GM18498 (cell line): Measurements from ENCODE around the gene TCF4.

Source experiments
- ATAC-seq: cut with Tn5 transposase; IDR thresholded peaks from one replicate; pipeline ENCODE4 v1.9.1; 2021; ENCODE audit warnings: mild to moderate bottlenecking, moderate library complexity; ENCODE audit not compliant: unreplicated experiment

The TCF4 gene

GRCh38 chr18:55336438-55337100 lies 251.4 kb downstream of the TCF4 start:
- no peak for ATAC-seq

DNA sequence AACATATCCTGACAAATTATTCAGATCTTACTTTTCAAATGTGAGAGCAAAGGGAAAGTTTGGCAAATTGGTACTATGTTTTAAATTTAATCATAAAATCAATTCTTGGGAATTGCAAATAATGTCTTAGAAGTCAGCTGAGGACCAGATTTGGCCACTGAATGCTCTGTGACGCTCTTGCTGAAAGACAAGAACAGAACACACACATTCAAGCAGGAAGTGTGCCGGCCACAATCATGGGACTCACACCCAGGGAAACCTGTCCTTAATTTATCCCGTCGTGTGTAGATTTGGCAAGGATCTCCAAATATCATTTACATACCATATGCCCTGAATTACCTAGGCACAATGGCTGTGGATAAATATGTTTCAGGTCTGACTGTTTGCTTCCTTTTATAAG lies 253.1 kb downstream of the TCF4 start:
- no peak for ATAC-seq

GRCh38 chr18:55331301-55331700 lies 256.7 kb downstream of the TCF4 start:
- ATAC-seq, result no peak

DNA sequence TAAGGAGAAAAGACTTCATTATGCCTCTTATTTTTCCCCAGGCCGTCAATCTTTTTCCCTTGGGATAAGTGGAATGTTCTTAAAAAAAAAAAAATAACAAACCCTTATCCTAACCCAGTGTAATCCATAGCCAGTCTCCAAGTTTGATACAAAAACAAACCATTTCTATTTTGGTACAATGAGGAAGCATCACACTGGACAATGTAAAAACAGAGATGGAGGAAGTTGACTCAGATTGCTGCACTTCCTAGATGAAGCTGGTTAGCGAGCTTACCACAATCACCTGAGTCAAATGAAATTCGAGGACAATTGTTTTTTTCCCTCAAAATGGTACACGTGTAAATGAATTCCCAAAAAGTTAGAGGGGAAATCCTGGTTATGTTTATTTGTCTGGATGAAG lies 259.7 kb downstream of the TCF4 start:
- ATAC-seq, result no peak

DNA sequence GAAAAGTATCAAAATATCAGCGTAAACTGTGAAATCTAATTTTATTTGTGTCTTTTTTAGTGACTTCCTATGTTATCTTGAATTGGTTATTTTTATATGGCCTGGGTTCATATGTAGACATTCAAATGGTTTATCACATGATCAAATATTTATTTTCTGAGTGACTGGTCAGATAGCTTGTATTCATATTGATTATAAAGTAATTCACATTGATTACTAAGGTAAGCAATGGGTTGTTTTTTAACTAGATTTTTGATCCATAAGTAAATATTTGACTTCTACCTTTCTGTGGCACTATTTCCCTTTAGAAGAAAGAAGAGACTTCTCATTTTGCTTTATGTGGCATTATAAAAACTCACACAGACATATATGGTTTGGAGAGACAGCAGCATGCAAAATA lies 260.5 kb downstream of the TCF4 start:
- no peak for ATAC-seq

DNA sequence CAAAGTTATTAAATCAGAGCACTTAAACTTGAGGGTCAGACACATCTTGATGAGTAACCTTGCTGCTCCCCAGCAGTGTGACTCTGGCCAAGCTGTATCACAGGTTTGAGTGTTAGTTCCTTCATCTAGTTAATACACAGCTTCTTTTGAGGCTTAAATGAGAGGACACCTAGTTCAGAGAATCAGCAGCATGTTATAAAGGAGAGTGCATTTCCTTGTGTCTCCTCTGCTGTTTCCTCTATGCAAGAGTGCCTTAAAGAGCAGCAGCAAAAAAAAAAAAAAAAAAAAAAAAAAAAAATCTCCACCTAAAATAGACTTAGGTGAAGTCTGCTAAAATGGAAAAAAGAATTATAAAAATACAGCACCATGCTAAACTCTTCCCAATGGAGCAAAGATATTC lies 261.9 kb downstream of the TCF4 start:
- ATAC-seq, result no peak

GRCh38 chr18:55324166-55324565 lies 263.8 kb downstream of the TCF4 start:
- ATAC-seq, result no peak

GRCh38 chr18:55323051-55323994 lies 264.7 kb downstream of the TCF4 start:
- no peak for ATAC-seq

GRCh38 chr18:55322178-55322735 lies 265.7 kb downstream of the TCF4 start:
- peak; percentile 66 for ATAC-seq

GRCh38 chr18:55321265-55322177 lies 266.5 kb downstream of the TCF4 start:
- peak; percentile 73 for ATAC-seq

DNA sequence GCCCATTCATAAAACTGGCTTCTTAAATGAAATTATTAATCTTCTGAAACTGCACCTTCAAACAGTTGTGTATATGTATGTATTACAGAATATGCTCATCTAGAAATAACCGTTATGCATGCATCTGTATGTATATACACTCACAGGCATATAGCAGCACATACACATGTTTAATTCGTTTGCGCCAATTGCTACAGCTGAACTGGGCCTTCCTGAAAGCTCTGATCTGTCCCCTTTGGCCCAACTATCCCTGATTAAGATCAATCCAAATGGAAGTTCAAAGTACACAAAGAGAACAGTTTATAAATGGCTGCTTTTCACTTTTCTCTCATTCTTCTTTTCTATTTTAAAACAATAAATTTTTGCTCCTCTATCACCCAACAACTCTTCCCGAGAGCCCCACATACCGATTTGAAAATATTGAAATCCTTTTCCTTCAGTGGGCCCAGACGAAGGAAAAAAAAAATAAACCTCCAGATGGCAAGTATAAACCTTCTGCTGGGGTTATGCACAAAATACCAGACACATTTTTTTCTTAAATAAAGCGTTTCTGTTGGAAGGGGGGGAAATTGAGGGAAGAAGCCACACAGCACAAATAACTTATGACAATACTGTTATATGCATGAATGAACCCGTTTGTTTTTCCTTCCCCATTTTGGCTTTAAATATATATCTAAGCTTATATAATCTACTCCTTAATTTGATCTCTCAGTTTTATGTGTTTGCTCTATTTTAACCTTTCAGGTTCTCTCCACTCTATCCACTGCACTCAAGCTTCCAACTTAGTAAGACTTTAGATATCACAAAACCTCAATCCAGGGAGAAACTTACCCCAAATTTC lies 267.3 kb downstream of the TCF4 start:
- ATAC-seq, result no peak

GRCh38 chr18:55319459-55320193 lies 268.4 kb downstream of the TCF4 start:
- ATAC-seq, result no peak

DNA sequence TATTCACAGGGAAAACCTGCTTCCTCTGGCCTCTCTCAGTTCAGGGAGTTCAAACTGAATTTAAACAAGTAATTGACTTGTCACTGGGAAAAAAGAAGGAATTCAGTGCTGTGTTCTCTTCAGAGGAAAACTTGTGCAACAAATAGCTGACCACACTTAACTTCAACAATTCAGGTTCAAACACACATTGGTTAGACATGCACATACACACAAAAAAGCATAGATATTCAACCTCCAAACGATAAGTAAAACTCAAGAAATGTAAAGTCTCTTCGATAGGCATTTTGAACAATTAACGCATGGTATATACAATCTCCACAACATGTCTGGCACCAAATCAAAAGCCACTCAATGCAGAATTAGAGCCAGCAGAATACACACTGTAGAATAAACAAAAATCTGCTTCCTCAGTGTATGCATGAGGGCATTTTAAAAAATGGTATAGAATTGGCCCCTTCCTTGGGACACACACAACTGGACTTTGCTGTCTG lies 269.0 kb downstream of the TCF4 start:
- ATAC-seq, result no peak

- no peak for ATAC-seq
Measured at GRCh38 chr18:55317864-55318263, 270.1 kb downstream of the TCF4 start.

DNA sequence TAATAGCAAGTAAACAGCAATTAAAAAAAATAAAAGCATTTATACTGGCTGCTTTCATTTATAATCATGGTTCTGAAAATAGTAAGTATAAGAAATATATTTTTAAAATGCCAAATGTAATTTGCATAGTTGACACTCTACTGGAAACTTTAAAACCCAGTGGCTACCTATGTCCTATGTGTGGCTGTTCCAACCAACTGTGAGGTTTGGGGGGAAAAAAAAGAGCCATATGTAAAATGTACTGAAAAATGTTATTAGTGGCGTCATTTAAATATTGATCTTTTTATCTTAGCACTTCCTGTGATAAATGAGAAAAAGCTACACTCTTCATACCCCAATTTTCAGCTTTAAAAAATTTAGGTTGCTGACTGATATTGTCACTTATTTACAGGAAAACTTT lies 270.7 kb downstream of the TCF4 start:
- ATAC-seq, result no peak

DNA sequence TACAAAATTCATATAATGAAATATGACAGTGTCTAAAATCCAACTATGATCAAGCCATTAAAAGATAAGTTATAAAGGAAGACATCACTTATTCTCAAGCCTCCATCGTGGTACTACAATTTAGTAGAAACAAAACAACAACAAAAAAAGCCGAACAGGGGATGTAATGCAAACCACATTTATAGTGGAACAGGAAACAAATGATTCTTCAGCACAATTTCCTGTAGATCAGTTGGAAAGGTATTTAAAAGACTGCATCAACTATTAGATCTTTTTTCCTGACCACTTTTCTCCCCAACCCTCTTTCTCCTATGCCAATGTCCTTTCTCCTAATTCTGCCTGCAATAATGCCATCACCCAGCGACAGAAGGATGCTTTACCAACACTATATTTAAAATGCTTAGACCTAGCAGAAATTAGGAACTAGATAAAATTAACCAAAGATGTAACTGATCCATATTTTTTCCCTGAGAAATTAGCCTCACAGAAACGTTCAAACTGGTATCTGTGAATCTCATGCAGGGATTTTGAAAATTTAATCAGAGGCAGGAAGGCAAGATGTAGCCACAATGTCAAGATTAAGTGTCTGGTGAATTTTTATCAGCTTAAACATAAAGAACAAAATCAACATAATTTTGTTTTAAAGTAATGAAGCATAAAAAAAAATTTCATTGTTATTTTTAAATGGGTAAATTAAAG lies 271.4 kb downstream of the TCF4 start:
- ATAC-seq, result no peak

GRCh38 chr18:55314615-55315237 lies 273.3 kb downstream of the TCF4 start:
- ATAC-seq, result no peak

DNA sequence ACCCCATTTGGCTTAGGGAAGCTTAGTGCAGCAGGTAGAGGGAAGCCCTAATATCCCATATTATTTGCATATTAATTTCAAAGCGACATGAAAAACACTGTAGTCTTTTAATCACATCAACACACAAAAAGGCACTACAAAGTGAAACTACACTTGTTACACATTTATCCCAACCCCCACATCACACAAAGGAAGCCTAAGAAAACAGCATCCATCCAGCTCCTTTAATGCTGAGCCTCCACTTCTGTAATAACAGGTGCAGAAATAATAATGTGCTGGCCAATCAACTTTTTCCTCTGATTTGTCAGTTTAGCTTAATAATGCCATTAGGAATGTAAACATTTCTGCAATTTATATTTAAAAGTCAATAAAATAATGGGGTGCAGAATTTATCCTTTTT lies 274.0 kb downstream of the TCF4 start:
- ATAC-seq, result no peak
